Measurements from ENCODE around the gene SERHL2.
"Not testable (repeated sequence)": the region's sequence is repeated elsewhere in the genome, so short reads cannot be mapped to it uniquely, and the experiment has no call there.

SERHL2 gene

DNA sequence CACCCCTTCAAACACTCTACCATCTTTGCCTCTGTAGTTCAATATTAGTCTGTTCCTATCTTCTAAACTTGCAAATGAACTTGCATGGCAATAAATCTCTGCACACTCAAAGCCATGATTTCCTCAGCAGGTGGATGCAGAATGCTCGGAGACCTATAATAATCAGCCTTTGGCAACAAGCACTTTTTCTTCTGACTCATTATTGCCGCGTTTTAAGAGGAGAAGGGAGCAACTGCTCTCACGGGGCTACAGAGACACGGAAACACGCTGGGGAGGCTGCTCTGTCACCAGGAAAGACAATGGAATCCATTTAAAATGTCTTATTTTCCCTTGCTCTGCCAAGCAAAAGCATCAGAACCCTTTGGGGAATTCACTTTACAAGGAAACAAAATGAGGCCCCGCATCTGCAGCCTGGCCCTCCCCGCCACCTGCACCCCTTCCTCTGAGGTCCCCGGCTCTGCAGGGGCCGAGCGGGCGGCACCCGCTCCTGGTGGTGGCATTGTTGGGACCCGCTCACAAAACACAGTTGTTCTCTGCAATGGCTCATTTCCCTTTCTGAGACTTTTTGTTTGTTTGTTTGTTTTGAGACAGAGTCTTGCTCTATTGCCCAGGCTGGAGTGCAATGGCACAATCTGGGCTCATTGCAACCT is 18.5 kb upstream of the SERHL2 start:
- not testable (repeated sequence) for DNase-seq (ENCODE audit: low read depth in 2 of 2)

DNA sequence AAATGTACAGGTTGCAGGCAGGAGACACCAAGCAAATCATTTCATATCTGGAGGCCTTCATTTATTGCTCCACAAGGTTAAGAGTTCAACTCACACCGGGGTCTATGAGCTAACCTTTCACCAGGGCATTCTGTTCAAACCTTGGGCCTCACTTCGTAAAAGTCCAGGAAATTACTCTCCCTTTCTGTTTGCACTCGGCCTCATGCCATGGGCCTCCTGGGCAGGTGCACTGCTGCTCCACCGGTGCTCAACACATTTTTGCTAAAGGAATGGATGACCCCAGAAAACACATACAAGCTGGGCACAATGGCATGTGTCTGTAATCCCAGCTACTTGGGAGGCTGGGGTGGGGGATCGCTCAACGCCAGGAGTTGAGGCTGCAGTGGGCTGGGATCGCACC is 17.6 kb upstream of the SERHL2 start:
- no peak for DNase-seq (ENCODE audit: low read depth in 2 of 2)

DNA sequence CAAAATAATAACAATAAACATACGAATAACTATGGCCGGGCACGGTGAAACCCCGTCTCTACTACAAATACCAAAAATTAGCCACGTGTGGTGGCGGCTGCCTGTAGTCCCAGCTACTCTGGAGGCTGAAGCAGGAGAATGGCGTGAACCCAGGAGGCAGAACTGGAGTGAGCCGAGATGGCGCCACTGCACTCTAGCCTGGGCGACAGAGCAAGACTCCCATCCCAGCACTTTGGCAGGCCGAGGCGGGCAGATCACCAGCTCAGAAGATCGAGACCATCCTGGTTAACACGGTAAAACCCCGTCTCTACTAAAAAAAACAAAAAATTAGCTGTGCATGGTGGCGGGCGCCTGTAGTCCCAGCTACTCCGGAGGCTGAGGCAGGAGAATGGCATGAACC is 17.1 kb upstream of the SERHL2 start:
- DNase-seq (ENCODE audit: low read depth in 2 of 2), result not testable (repeated sequence)

DNA sequence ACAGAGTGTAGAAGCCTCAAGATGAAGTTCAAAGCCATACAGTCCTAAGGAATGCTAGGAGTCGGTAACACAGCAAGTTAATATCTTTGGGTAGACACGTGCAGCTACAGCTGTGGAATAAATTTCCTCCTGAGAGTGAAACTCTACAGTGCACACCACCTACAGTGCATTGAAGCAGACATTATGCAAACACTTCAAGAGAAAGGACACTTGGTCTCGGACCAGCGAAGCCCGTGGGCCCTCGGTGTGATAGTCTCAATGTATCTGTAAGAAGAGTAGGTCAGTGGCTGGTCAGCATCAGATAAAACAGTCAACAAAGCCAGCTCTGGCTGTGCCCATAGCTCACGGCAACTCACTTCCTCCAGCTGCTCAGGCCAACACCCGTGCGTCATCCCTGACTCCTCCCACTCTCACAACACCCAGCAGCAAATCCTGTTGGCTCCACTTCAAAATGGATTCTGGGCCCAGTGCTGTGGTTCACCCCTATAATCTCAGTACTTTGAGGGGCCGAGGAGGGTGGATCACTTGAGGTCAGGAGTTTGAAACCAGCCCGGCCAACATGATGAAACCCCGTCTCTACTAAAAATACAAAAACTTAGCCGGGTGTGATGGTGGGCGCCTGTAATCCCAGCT is 16.4 kb upstream of the SERHL2 start:
- not testable (repeated sequence) for DNase-seq (ENCODE audit: low read depth in 2 of 2)

DNA sequence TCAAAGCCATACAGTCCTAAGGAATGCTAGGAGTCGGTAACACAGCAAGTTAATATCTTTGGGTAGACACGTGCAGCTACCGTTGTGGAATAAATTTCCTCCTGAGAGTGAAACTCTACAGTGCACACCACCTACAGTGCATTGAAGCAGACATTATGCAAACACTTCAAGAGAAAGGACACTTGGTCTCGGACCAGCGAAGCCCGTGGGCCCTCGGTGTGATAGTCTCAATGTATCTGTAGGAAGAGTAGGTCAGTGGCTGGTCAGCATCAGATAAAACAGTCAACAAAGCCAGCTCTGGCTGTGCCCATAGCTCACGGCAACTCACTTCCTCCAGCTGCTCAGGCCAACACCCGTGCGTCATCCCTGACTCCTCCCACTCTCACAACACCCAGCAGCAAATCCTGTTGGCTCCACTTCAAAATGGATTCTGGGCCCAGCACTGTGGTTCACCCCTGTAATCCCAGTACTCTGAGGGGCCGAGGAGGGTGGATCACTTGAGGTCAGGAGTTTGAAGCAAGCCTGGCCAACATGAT is 14.5 kb upstream of the SERHL2 start:
- DNase-seq (ENCODE audit: low read depth in 2 of 2), result not testable (repeated sequence)

DNA sequence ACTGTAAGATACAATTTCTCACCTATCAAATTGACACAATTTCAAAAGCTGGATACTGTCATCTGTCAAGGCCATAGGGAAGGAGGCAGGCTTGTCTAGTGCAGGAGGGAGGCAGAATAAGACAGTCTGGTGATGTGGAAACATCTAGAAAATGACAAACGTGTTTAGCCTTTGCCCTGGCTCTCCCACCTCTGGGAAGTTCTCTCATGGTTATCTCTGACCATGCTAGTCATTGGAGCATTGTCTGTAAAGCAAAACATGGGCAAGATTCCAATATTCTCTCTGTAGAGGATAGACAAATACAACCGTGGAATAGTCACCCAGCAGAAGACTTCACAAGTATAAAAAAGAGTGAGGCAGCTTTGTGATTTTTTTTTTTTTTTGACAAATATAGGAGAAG is 9.1 kb upstream of the SERHL2 start:
- DNase-seq (ENCODE audit: low read depth in 2 of 2), result no peak

DNA sequence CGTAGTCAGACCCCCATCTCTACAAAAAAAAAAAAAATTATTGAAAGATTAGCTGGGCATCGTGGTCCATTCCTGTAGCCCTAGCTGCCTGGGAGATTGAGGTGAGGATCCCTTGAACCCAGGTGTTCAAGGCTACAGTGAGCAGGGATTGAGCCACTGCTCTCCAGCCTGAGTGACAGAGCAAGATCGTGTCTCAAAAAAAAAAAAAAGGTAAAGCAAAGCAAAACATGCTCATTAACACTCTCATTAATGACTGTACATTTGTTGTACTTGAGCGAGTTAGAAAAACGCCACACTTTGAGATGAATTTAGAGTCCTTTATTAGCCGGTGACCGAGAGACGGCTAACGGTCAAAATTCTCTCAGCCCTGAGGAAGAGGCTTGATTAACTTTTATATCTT is 6.2 kb upstream of the SERHL2 start:
- DNase-seq (ENCODE audit: low read depth in 2 of 2), result no peak

DNA sequence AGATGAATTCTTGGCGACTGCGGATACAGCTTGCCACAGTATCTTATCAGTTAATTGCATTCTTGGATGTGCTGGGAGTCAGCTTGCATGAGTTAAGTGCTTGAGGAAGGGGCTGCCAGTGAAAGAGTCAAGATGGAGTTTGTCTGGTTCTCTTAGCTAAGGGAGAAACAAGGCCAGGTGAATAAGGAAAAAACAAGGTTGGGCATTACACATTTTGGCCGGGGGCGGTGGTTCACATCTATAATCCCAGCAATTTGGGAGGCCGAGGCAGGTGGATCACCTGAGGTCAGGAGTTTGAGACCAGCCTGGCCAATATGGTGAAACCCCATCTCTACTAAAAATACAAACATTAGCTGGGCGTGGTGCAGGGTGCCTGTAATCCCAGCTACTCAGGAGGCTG is 5.6 kb upstream of the SERHL2 start:
- DNase-seq (ENCODE audit: low read depth in 2 of 2), result not testable (repeated sequence)

DNA sequence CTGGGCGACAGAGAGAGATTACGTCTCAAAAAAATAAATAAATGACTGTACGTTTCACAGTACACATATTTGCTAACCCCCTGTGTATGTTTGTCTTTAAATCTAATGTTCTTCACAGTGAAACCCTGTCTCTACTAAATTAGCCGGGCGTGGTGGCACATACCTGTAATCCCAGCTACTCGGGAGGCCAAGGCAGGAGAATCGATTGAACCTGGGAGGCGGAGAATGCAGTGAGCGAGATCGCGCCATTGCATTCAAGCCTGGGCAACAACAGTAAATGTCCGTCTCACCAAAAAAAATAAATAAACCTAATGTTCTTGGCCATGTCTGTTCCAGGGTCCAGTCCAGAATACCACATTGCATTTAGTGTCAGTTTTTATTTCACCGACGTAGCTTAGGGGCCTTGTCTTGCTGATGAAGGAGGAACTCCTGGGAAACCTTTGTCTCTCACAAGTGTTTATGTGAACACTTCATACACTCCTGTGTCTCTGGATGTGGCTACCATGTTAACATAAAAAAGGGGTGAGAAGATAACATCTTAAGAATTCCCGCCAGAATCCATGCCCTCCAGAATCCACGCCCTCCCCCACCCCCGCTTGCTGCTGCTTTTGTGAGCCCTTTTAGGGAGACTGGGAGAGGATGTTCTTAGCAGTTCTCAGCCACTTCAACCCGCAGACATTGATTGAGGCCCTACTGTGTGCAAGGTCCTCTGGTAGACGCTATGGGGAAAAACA is 5.0 kb upstream of the SERHL2 start:
- DNase-seq (ENCODE audit: low read depth in 2 of 2), result no peak

DNA sequence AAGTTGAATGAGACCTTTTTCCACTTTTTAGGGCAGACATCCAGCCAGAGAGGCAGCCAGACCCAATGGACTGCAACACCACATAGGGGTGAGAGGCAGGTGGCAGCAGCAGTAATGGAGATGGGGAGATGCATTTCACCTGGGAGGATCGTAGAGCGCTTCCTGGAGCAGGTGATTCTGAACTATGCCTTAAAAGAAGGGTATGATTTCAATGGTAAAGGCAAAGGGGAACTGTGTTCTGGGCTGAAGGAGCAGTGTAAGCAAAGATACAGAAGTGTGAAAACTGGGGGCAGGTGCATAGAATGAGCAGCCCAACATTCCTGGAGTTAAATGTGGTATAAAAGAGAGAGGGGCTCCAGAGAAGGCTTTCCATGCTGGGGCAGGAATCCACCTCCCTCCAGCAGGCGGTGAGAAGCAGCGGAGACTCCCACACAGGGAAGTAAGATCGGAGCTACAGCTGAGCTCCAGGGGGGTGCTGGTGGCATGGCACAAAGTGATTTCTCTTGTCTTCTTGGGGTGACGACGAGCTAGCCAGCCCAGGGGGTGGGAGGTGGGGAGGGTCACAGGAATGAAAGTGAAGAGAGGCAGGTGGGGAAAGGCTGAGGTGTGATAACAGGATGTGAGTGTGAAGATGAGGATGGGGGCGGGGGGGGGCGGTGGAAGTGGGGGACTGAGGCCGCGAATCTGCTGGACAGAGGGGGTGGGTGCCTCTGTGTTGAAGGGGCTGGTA is 4.3 kb upstream of the SERHL2 start:
- no peak for DNase-seq (ENCODE audit: low read depth in 2 of 2)

DNA sequence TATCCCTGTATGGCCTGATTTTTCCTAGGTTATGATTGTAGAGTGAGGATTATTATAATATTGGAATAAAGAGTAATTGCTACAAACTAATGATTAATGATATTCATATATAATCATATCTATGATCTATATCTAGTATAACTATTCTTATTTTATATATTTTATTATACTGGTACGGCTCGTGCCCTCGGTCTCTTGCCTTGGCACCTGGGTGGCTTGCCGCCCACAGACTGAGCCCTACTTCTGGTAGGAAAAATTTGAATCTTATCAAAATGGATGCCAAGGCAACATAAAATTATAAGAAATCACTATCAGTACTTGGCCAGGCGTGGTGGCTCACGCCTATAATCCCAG is 1.5 kb upstream of the SERHL2 start:
- not testable (repeated sequence) for DNase-seq (ENCODE audit: low read depth in 2 of 2)

DNA sequence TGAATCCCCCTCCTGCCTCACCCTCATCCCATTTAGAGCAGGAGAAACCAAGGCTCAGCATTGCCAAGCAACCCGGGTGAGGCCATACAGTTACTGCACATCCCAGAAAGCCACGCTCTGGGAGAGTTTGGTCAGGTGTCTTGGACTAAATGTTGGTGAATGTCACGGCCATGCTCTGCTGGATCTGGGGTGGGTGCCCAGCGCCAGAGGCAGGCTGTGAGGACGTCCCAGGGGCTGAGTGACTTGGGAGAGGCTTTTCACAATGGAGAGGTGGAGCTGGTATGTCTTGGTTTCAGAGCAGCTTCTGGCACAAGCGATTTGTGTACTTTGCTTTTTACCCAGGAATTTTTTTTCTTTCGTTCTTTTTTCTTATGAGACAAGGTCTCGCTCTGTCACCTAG is 6.6 kb downstream of the SERHL2 start:
- no peak for DNase-seq (ENCODE audit: low read depth in 2 of 2)

DNA sequence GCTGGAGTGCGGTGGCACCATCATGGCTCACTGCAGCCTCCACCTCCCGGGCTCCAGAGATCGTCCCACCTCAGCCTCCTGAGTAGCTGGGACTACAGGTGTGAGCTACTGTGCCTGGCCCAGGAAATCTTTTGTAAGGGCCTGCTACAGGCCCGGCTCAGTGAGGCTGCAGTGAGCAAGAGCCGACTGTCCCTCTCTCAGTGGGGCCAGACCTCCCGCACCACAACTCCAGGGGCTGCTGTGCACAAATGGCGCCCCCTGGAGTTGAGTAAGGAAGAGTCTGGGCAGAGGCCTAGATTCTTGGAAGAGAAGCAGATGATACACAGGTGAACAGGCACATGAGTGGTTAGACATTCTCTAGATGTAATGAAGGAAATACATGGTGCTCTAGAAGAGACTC is 7.0 kb downstream of the SERHL2 start:
- DNase-seq (ENCODE audit: low read depth in 2 of 2), result no peak

DNA sequence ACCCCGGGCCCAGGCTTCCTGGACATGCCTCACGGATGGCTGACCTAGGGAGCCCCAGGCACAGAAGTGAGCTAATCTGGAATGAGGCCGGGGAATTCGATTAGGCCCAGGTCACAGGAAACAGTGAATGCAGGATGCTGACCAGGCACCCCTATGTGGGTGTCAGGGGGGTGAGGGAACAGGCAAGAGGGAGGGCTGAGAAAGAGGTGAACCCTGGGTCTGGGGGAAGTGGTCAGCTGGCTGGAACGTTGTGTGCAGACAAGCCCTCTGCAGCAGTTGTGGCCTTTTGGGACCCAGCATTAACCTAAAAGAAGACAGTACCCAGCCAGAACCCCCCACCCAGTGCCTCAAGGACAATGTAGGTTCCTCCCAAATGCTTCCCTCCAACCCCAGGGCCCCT is 8.1 kb downstream of the SERHL2 start:
- no peak for DNase-seq (ENCODE audit: low read depth in 2 of 2)

DNA sequence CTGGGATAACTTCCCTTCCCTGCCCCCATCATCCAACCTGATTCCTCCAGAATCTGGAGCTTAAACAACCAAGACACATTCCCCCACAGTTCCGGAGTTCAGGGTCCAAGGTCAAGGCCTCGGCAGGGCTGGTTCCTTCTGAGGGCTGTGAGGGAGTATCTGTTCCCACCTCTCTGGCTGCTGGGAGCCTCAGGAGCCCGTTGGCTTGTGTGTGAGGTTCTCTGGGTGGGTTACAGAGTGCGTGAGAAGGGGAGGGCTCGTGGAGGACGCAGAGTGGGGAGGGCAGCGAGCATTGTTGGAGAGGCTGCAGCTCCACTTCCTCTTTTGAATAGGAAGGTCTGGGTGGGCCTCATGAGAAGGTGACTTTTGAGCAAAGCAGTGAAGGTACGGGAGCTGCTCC is 8.5 kb downstream of the SERHL2 start:
- no peak for DNase-seq (ENCODE audit: low read depth in 2 of 2)

DNA sequence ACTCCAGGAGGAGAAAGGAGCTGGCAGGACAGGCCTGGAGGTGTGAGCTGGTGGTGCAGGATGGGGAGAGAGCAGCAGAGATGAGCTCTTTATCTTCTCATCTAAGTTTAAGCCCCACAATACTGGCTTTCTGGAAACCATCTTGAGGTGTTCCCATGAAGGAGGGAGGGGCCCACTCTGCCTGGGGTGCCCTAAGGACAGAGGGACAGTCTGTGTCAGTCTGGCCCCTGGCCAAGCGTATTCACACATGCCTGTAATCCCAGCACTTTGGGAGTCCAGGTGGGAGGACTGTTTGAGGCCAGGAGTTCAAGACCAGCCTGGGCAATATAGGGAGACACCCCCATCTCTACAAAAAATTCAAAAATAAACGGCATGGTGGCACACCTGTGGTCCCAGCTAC is 8.9 kb downstream of the SERHL2 start:
- DNase-seq (ENCODE audit: low read depth in 2 of 2), result no peak

DNA sequence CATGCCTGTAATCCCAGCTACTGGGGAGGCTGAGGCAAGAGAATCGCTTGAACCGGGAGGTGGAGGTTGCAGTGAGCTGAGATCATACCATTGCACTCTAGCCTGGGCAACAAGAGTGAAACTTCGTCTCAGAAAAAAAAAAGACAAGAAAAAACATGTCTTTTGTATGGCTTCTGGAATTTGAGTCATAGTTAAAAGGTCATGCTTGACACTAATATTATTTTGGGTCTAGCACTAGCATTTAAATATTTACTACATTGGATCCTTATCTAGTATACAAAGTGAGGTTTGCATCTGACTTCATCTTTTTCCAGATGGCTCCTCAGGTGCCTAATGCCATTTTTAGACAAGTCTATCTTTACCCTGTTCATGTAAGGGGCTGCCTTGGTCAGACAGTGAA is 10.2 kb downstream of the SERHL2 start:
- not testable (repeated sequence) for DNase-seq (ENCODE audit: low read depth in 2 of 2)

DNA sequence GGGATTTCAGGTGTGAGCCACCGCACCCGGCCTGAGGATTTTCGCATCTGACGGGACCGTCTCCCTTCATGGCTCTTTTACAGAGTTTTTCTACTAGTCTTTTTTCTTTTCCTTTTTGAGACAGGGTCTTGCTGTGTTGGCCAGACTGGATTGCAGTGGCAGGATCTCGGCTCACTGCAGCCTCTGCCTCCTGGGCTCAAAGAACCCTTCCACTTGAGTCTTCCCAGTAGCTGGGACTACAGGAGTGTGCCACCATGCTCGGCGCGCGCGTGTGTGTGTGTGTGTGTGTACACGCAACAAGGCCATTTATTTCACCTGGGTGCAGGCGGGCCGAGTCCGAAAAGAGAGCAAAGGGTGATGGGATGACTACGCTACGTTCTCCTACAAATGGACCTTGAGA is 10.9 kb downstream of the SERHL2 start:
- DNase-seq (ENCODE audit: low read depth in 2 of 2), result no peak

DNA sequence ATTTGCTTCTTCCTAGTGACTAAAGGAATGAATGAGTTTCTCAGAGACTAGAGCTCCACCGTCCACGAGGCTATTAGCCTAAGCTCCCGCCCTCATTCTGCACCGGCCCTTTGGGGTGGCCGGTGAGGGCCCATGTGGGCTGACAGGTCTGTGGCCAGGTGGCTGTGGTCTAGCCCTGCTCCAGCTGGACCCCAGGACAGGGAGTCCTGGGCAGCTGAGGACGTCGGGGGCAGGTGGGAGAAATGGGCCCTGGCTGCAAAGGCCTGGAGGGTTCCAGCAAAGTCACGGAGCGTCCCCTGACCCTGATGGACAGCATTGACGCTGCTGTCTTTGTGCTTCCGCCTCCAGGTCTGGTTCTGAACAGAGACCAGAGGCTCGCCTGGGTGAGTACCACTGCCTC is 12.2 kb downstream of the SERHL2 start:
- no peak for DNase-seq (ENCODE audit: low read depth in 2 of 2)

DNA sequence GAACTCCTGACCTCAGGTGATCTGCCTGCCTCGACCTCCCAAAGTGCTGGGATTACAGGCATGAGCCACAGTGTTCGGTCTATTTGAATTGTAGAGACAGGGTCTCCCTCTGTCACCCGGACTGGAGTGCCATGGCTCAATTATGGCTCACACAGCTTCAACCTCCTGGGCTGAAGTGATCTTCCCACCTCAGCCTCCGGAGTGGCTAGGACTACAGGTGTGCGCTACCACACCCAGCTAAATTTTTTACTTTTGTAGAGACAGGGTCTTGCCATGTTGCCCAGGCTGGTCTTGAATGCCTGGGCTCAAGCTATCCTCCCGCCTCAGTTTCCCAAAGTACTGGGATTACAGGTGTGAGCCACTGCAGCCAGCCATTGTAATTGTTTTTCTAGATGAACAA is 14.2 kb downstream of the SERHL2 start:
- not testable (repeated sequence) for DNase-seq (ENCODE audit: low read depth in 2 of 2)

DNA sequence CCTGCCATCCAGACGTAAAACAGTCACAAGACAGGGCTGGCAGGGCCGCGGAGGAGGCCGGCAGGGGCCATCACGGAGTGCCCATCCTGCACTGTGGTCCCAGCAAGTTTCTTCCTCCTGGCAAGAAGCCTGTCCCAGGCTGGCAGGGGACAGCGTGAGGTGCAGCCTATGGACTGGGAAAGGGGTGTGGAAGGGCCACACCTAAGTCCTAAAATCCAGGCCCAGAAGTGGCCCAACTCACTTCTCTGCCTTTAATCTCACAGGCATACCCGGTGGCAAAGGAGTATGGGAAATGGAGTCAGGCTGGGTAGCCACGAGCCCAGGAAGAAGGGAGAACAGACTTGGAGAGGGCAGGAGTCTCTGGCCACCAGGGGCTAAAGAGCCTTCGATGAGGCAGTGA is 16.8 kb downstream of the SERHL2 start:
- not testable (repeated sequence) for DNase-seq (ENCODE audit: low read depth in 2 of 2)

DNA sequence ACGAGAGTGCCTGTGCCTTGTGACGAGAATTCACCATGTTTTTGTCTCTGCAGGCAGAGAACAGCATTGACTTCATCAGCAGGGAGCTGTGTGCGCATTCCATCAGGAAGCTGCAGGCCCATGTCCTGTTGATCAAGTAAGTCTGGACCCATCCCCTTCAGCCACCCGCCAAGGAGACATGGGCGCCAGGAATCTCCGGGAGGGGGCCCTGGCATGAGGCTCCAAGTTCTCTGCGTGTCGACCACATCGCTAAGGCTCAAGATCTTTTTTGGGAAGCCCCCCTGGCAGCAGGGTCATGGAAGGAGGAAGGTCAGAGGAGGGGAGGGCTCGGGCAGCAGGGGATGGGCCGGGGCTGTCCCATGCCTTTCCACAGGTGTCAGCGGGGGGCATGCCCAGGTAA is 17.3 kb downstream of the SERHL2 start:
- not testable (repeated sequence) for DNase-seq (ENCODE audit: low read depth in 2 of 2)

Measured in stimulated activated CD4-positive, alpha-beta T cell treated with anti-CD3 and anti-CD28 coated beads, Interleukin-4, amount 100 ng/mL, for 48 hours (primary cell).